A549 (cell line): ENCODE results near the gene CFAP61.
"Not testable (repeated sequence)": the region's sequence is repeated elsewhere in the genome, so short reads cannot be mapped to it uniquely, and the experiment has no call there.

Source experiments
- CBX8 ChIP-seq: fragments of 200-600 bp; sonication (generic); IDR thresholded peaks from 2 replicates; pipeline ENCODE4 v1.6.1; 2016
- CTCF ChIP-seq: fragments of >200 bp; sonication (Bioruptor Twin); formaldehyde crosslinking; IDR thresholded peaks from 3 replicates; pipeline ENCODE4 v1.5.1; 2016
- EP300 ChIP-seq, 2 experiments: fragments of >200 bp; sonication (Bioruptor Twin); formaldehyde crosslinking; IDR thresholded peaks; 2 replicates in 1 of 2; 3 replicates in 1 of 2; pipeline ENCODE4 v1.6.1; 2016 to 2017
- JUN ChIP-seq, 2 experiments: fragments of >200 bp; sonication (Bioruptor Twin); formaldehyde crosslinking; IDR thresholded peaks; 2 replicates in 1 of 2; 3 replicates in 1 of 2; pipeline ENCODE4 v1.6.1; 2016 to 2017
- JUNB ChIP-seq: fragments of >200 bp; sonication (Bioruptor Twin); formaldehyde crosslinking; IDR thresholded peaks from 2 replicates; pipeline ENCODE4 v1.6.1; 2016
- MAFK ChIP-seq: fragments of 450-650 bp; IDR thresholded peaks from 2 replicates; pipeline ENCODE4 v1.6.1; 2014; ENCODE audit not compliant: partially characterized antibody
- POLR2A ChIP-seq: IDR thresholded peaks from 2 replicates; pipeline ENCODE4 v1.6.1; 2012; ENCODE audit warnings: mild to moderate bottlenecking, low read length
- RCOR1 ChIP-seq: fragments of 150-350 bp; IDR thresholded peaks from 2 replicates; pipeline ENCODE4 v1.6.1; 2014; ENCODE audit warnings: antibody characterized with exemption, low read length, low read depth
- RFX5 ChIP-seq: fragments of 450-650 bp; IDR thresholded peaks from 2 replicates; pipeline ENCODE4 v1.7.1; 2014; ENCODE audit warnings: antibody characterized with exemption, mild to moderate bottlenecking, moderate library complexity
- TF ChIP-seq, protein P1 (sequence below): IDR thresholded peaks from 2 replicates; pipeline ENCODE4 v1.6.1; 2012

- not testable (repeated sequence) for TF ChIP-seq CBX8; JUN (IDR thresholded peaks at IDR 0.05); RFX5; POLR2A; MAFK; CTCF; EP300 (IDR thresholded peaks at IDR 0.05); RCOR1; JUNB
- TF ChIP-seq, protein P1, sequence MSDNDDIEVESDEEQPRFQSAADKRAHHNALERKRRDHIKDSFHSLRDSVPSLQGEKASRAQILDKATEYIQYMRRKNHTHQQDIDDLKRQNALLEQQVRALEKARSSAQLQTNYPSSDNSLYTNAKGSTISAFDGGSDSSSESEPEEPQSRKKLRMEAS: not testable (repeated sequence)
Measured at GRCh38 chr20:20003955-20004322, 48.4 kb upstream of the CFAP61 start.
